HFF-Myc (cell line): ENCODE results near the gene EPB41L4B.

Experiments
- DNase-seq: peaks from one replicate; pipeline ENCODE4 v3.0.0-alpha.2; 2011; ENCODE audit warnings: low read depth; ENCODE audit errors: extremely low read depth
- H3K4me3 ChIP-seq: replicated peaks from 2 replicates; pipeline ENCODE4 v1.5.1; 2011; ENCODE audit warnings: low read depth, mild to moderate bottlenecking, control low read depth, low read length
- TF ChIP-seq, protein P1 (sequence below): IDR thresholded peaks from 2 replicates; pipeline ENCODE4 v1.5.1; 2012; ENCODE audit warnings: mild to moderate bottlenecking, low read depth, low read length, control low read depth; ENCODE audit errors: missing control alignments

Gene EPB41L4B

DNA sequence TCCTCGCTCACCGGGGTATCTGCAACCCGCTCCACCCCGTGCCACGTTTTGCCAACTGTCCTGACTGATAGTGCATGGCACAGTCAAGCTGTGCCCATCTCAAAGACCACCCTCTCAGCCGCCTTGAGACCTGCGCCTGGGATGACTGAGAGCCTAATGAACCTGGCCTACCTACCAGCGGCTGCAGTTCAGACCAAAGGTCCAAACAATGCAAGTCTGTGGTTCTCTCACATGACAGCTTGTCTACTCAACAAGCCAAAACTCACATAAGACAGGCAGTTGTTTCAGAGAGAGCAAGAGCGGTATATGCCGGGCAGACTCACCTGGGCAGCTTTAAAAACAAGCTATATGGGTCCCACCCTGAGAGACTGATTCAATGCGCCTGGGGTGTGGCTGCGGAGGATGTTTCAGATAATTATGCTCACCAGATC, 70.5 kb downstream of the EPB41L4B start:
- H3K4me3 ChIP-seq, result no peak overlapping the region
- DNase-seq, result no peak
- TF ChIP-seq, protein P1, sequence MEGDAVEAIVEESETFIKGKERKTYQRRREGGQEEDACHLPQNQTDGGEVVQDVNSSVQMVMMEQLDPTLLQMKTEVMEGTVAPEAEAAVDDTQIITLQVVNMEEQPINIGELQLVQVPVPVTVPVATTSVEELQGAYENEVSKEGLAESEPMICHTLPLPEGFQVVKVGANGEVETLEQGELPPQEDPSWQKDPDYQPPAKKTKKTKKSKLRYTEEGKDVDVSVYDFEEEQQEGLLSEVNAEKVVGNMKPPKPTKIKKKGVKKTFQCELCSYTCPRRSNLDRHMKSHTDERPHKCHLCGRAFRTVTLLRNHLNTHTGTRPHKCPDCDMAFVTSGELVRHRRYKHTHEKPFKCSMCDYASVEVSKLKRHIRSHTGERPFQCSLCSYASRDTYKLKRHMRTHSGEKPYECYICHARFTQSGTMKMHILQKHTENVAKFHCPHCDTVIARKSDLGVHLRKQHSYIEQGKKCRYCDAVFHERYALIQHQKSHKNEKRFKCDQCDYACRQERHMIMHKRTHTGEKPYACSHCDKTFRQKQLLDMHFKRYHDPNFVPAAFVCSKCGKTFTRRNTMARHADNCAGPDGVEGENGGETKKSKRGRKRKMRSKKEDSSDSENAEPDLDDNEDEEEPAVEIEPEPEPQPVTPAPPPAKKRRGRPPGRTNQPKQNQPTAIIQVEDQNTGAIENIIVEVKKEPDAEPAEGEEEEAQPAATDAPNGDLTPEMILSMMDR, result no peak

DNA sequence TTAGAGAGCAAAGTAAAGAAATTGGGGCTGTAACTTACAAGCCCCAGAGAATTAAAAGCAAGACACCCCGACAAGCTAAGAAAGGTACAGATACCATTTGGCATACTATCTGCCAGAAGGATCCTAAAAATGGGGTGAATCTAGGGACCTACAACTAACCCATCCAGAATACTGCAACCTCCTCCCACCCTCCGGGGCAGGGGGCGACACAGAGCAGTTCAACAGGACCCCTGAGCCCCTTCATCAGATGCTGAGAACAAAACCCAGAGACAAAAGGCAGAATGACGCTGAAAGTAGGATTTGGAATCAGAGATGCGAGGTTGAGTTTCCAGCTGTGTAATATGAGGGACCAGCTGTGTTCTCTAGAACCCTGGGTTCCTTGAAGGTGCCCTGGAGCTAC, 71.2 kb downstream of the EPB41L4B start:
- no peak overlapping the region for H3K4me3 ChIP-seq
- TF ChIP-seq, protein P1, result no peak
- no peak for DNase-seq

DNA sequence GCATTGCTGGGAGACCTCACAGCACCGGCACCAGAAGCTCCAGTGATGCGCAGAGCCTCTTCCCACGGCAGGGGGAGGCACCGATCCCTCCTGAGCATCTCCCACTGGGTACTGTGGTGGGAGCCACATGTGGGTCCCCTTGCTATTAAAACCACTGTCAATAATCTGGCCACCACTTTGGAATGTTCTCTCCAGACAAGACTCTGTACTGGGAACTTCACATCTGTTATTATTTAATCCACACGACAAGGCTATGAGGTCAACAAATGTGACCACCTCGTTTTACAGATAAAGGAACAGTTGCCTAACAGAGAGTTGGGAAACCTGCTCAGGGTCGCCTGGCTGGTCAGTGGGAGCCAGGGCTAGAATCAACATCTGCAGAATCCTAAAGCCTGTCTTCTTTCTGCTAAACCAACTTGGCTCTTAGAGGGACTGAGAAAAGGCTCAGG, 72.7 kb downstream of the EPB41L4B start:
- no peak for DNase-seq
- no peak overlapping the region for H3K4me3 ChIP-seq
- TF ChIP-seq, protein P1, result peak; percentile 35

DNA sequence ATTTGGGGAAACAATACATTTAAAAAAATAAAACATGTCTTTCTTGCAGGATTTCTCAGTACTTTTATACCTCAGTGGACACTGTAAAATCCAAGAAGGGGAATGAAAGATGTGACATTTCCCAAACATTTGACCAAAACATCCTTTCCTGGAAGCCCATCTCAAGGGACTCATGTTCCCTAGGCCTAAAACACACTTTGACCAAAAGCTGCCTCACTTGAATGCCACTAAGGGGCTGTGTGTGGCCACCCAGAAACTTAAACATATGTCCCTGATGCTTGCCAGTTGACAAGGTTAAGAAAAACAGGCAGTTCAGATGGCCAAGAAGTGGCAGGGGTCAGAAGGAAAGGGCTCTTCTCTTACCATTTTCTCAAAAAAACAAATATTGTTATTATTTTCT, 73.6 kb downstream of the EPB41L4B start:
- DNase-seq, result no peak
- TF ChIP-seq, protein P1, result no peak
- H3K4me3 ChIP-seq, result no peak overlapping the region

DNA sequence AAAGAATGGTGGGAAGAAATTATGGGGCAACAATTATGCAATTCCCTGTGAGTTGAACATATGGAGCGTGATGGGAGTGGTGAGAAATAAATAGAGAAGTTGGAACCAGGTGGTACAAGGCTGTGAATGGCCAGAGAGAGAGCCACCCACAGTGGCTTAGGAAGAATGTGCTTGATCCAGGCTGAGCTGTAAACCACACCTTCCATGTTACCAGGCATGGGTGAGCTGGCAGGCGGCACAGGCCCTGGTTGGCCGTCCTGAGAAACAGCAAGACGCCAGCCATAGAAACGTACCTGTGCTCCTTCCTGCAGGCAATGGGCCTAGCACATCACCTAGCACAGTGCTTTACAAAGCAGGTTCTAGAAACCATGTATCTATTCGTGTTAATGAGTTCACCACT, 74.3 kb downstream of the EPB41L4B start:
- H3K4me3 ChIP-seq, result no peak overlapping the region
- TF ChIP-seq, protein P1, result no peak
- no peak for DNase-seq

DNA sequence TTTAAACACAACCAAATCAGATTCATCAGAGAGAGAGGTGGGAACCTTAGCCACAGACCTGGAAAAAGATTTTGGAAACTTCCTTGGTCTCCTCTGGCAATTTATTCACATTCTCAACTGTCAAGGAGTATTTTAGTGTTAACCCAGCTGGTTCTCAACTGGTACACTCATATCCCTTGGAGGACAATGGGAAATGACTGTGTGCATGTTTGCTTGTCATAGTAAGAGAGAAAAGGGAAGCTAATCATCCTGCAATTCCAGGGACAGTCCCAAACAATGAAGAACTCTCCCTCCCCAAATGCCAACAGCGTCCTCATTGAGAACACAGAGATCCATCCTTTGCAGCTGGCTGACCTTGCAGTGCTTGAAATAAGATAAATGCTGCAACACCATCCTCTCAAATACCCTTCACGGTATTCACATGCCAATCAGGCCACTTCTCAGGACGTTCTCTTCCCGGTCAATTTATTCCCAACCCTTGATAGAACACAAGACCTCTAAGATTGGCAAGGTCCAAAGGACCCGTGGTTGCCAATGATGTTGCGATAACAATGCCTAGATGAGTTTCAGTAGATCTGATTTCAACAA, 75.5 kb downstream of the EPB41L4B start:
- TF ChIP-seq, protein P1, result no peak
- H3K4me3 ChIP-seq, result no peak overlapping the region
- DNase-seq, result no peak
